SK-N-SH (cell line): ENCODE results near the gene TANGO6. TPM values are rescaled to one million over a fixed set of nuclear protein-coding genes. Genes with fewer than 3 reads are reported as not detected.

Experiments
- CTCF ChIA-PET: fragments of 300-600, 350-600 bp; formaldehyde crosslinking; extraction: SDS; loops from one replicate; lab custom pipeline; 2021; lab: Yijun Ruan, JAX
- POLR2A ChIA-PET: fragments of 350-600 bp; sonication (Branson Sonifier 250); formaldehyde crosslinking; extraction: SDS; loops from one replicate; lab custom pipeline; 2020; ENCODE audit warnings: antibody characterized with exemption, inconsistent platforms; lab: Yijun Ruan, JAX
- DNase-seq: peaks from one replicate; pipeline ENCODE4 v3.0.0; 2012
- H2AFZ ChIP-seq: fragments of 200-600 bp; sonication (generic); 2 replicates; pipeline ENCODE4 v1.8.1; 2016; ENCODE audit warnings: antibody characterized with exemption, mild to moderate bottlenecking, low read depth
- H3F3A ChIP-seq: fragments of 200-600 bp; sonication (generic); replicated peaks from 2 replicates; pipeline ENCODE3; 2016; ENCODE audit warnings: antibody characterized with exemption, mild to moderate bottlenecking; ENCODE audit not compliant: insufficient read depth
- H3K27ac ChIP-seq, 2 experiments: fragments of 200-500 bp in 1 of 2; fragments of 200-600 bp in 1 of 2; sonication (Bioruptor generic) in 1 of 2; sonication (generic), shearing (Covaris generic) in 1 of 2; 2 replicates each; pipeline versions ENCODE4 v1.5.1 to v1.6.1; 2014 to 2016; ENCODE audit warnings: low read depth in 2 of 2, inconsistent platforms in 1 of 2, low read length in 1 of 2, mild to moderate bottlenecking in 1 of 2, mixed read lengths in 1 of 2
- H3K27me3 ChIP-seq: fragments of 200-600 bp; sonication (generic), shearing (Covaris generic); 2 replicates; pipeline ENCODE4 v1.6.1; 2016; ENCODE audit warnings: mixed run types; ENCODE audit not compliant: insufficient read depth
- H3K36me3 ChIP-seq, 2 experiments: fragments of 200-500 bp in 1 of 2; fragments of 200-600 bp in 1 of 2; sonication (Bioruptor generic) in 1 of 2; sonication (generic) in 1 of 2; replicated peaks in 1 of 2; 2 replicates each; pipeline versions ENCODE3 to v1.5.1; 2014 to 2016; ENCODE audit warnings: low read length in 1 of 2, mild to moderate bottlenecking in 1 of 2; ENCODE audit not compliant: insufficient read depth in 2 of 2, control insufficient read depth in 1 of 2
- H3K4me1 ChIP-seq, 2 experiments: fragments of 200-500 bp in 1 of 2; fragments of 200-600 bp in 1 of 2; sonication (Bioruptor generic) in 1 of 2; sonication (generic), shearing (Covaris generic) in 1 of 2; 2 replicates each; pipeline versions ENCODE4 v1.5.1 to v1.6.1; 2014 to 2016; ENCODE audit warnings: low read depth in 1 of 2, low read length in 1 of 2, mixed run types in 1 of 2; ENCODE audit not compliant: insufficient read depth in 2 of 2, control insufficient read depth in 1 of 2
- H3K4me2 ChIP-seq: fragments of 200-600 bp; sonication (generic), shearing (Covaris generic); 2 replicates; pipeline ENCODE4 v1.6.1; 2017; ENCODE audit warnings: mixed run types
- H3K4me3 ChIP-seq, 2 experiments: fragments of 200-500 bp in 1 of 2; fragments of 200-600 bp in 1 of 2; sonication (Bioruptor generic) in 1 of 2; sonication (generic), shearing (Covaris generic) in 1 of 2; 2 replicates each; pipeline versions ENCODE4 v1.5.1 to v1.8.1; 2014 to 2016; ENCODE audit warnings: low read depth in 2 of 2, inconsistent platforms in 1 of 2, low read length in 1 of 2, mild to moderate bottlenecking in 1 of 2, mixed read lengths in 1 of 2, moderate library complexity in 1 of 2
- H3K79me2 ChIP-seq: fragments of 200-600 bp; sonication (generic); 2 replicates; pipeline ENCODE4 v1.8.1; 2017; ENCODE audit warnings: mild to moderate bottlenecking; ENCODE audit not compliant: insufficient read depth
- H3K9ac ChIP-seq: fragments of 200-600 bp; sonication (generic); 2 replicates; pipeline ENCODE4 v1.6.1; 2017; ENCODE audit warnings: mixed run types
- H3K9me2 ChIP-seq: fragments of 200-600 bp; sonication (generic); 2 replicates; pipeline ENCODE4 v1.6.1; 2017; ENCODE audit warnings: mixed run types
- H3K9me3 ChIP-seq: fragments of 200-600 bp; sonication (generic); 2 replicates; pipeline ENCODE4 v1.6.1; 2017; ENCODE audit warnings: mixed run types, mild to moderate bottlenecking, moderate library complexity
- H4K20me1 ChIP-seq: fragments of 200-600 bp; sonication (generic); 2 replicates; pipeline ENCODE4 v1.6.1; 2017; ENCODE audit warnings: mild to moderate bottlenecking, mixed run types; ENCODE audit not compliant: insufficient read depth
- EP300 ChIP-seq, 2 experiments: IDR thresholded peaks; 2 replicates each; pipeline versions ENCODE4 v1.4.0 to v1.6.1; 2012; ENCODE audit warnings: borderline replicate concordance in 1 of 2, low read depth in 1 of 2, low read length in 1 of 2
- EZH2phosphoT487 ChIP-seq: fragments of 200-600 bp; sonication (generic); IDR thresholded peaks from 2 replicates; pipeline ENCODE4 v1.6.1; 2017; ENCODE audit warnings: low read depth, mixed run types, mild to moderate bottlenecking, antibody characterized with exemption, moderate library complexity, borderline replicate concordance
- FOSL2 ChIP-seq: IDR thresholded peaks from 2 replicates; pipeline ENCODE4 v1.4.0; 2012; ENCODE audit warnings: low read depth, mild to moderate bottlenecking, moderate library complexity, borderline replicate concordance
- FOXJ3 ChIP-seq: sonication (generic); formaldehyde crosslinking; IDR thresholded peaks from 2 replicates; pipeline ENCODE4 v1.5.1; 2020; ENCODE audit warnings: mild to moderate bottlenecking, missing genetic modification reagents
- GABPA ChIP-seq: IDR thresholded peaks from 2 replicates; pipeline ENCODE4 v1.4.0; 2012; ENCODE audit warnings: low read depth, mild to moderate bottlenecking
- JUND ChIP-seq: IDR thresholded peaks from 2 replicates; pipeline ENCODE4 v1.4.0; 2012
- MXI1 ChIP-seq: IDR thresholded peaks from 2 replicates; pipeline ENCODE4 v1.6.1; 2012; ENCODE audit warnings: mild to moderate bottlenecking, low read depth, low read length, improper control_type of control experiment
- NFIC ChIP-seq: IDR thresholded peaks from 2 replicates; pipeline ENCODE4 v1.4.0; 2012; ENCODE audit warnings: borderline replicate concordance
- NRF1 ChIP-seq: IDR thresholded peaks from 2 replicates; pipeline ENCODE4 v1.6.1; 2012; ENCODE audit warnings: low read depth, mild to moderate bottlenecking, low read length
- RAD21 ChIP-seq: IDR thresholded peaks from 2 replicates; pipeline ENCODE4 v1.6.1; 2012; ENCODE audit warnings: mild to moderate bottlenecking, low read length
- RFX5 ChIP-seq: IDR thresholded peaks from 2 replicates; pipeline ENCODE4 v1.6.1; 2012; ENCODE audit warnings: mild to moderate bottlenecking, improper control_type of control experiment, low read length
- RXRA ChIP-seq: IDR thresholded peaks from 2 replicates; pipeline ENCODE4 v1.4.0; 2012; ENCODE audit warnings: low read depth, mild to moderate bottlenecking, borderline replicate concordance
- SIN3A ChIP-seq: IDR thresholded peaks from 2 replicates; pipeline ENCODE4 v1.6.1; 2012; ENCODE audit warnings: low read depth, mild to moderate bottlenecking, low read length, moderate library complexity, borderline replicate concordance
- TCF12 ChIP-seq: IDR thresholded peaks from 2 replicates; pipeline ENCODE4 v1.4.0; 2012
- YY1 ChIP-seq: IDR thresholded peaks from 2 replicates; pipeline ENCODE4 v1.4.0; 2012; ENCODE audit warnings: low read depth, mild to moderate bottlenecking
- WGBS: methylation state at CpG from one replicate; pipeline ENCODE4 v1.1.6; 2017; ENCODE audit warnings: low lambda C conversion rate; 5-methylcytosine and 5-hydroxymethylcytosine counted together
- polyA plus RNA-seq, 3 experiments: library from polyadenylated mRNA; depleted of rRNA; stranded (reverse); fragments of >200 nt; gene quantifications; 2 replicates each; pipeline ENCODE4 v1.2.3, GENCODE V29; 2012
- TF ChIP-seq, protein P1 (sequence below): IDR thresholded peaks from 2 replicates; pipeline ENCODE4 v1.4.0; 2012; ENCODE audit warnings: low read depth, borderline replicate concordance
- TF ChIP-seq, protein P2 (sequence below): fragments of 150-350 bp; IDR thresholded peaks from 2 replicates; pipeline ENCODE4 v1.6.1; 2016; ENCODE audit warnings: mild to moderate bottlenecking, low read depth, low read length
- TF ChIP-seq, protein P3 (sequence below): IDR thresholded peaks from 2 replicates; pipeline ENCODE4 v1.6.1; 2012; ENCODE audit warnings: mild to moderate bottlenecking, low read depth, low read length, moderate library complexity
- TF ChIP-seq, protein P4 (sequence below): IDR thresholded peaks from 2 replicates; pipeline ENCODE4 v1.4.0; 2012; ENCODE audit warnings: low read depth

The TANGO6 gene
- polyA plus RNA-seq, 1 of the 3 experiments (the other 2 are of a cell fraction) = 5.5 TPM

DNA sequence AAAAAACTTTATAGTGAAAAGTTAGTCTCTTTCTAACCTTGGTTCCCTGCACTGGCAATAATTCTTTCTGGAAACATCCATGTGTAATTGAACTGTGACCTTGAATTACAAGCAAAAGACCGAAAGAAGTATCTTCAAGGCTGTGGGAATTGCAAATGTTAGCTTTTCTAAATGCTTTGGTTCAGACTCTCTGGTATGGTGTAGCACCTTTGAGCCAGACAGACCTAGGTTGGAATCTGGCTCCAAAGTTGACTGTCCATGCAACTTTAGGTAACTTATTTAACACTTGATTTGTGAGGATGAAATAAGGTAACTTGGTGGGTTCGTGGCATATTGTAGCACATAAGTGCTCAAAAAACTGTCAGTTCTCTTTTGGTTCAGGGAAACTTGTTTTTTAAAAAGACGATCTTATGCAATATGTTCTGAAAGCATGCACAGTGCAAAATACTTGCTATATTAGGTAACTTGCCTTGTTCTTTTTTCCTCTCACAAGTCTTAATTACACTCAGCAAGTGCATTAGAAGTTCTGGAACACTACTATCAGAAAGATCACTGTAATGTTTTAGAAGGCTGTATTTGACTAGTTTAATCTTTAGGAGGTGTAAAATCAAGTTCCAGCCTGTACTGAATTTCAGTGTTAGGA lies 46.3 kb downstream of the TANGO6 start:
- CTCF ChIA-PET = no interaction called here

DNA sequence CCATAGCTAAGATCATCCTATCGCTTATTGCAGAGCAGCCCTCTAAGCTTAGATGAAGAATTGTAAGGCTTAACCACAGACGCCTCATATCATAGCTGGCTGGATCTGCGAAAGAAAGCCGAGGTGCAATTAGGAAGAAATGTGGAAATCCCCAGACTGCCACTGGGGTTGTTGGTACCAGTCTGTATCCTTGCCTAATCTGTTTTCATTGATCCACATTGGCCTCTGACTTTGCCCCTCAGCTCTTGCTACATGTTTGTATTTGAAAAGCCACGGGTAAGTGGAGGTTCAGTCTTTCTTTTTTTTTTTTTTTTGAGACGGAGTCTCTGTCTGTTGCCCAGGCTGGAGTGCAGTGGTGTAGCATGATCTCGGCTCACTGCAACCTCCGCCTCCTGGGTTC lies 48.9 kb downstream of the TANGO6 start:
- no peaks in the 10 kb centered on the region for H3K4me1 ChIP-seq
- H3K79me2 ChIP-seq = no peaks in the 10 kb centered on the region
- H3K4me3 ChIP-seq = no peak overlapping the region
- H3K27me3 ChIP-seq = no peaks in the 10 kb centered on the region
- 94% methylated on average over 8 of the region's 8 CpGs for WGBS
- ChIA-PET CTCF (interaction anchor here (1.3 kb wide), 1 partner anchor 10 kb away, joined by 4 read pairs; no protein-coding TSS in a partner anchor), POLR2A (no interaction called here)
- no peak overlapping the region for H3K9ac ChIP-seq
- H4K20me1 ChIP-seq = no peaks in the 10 kb centered on the region
- no peaks in the 10 kb centered on the region for H3K9me2 ChIP-seq
- no peak for DNase-seq
- H3F3A ChIP-seq = no peaks in the 10 kb centered on the region
- H3K27ac ChIP-seq = no peak overlapping the region
- no peaks in the 10 kb centered on the region for H3K9me3 ChIP-seq
- no peak overlapping the region for H3K4me2 ChIP-seq
- H3K36me3 ChIP-seq = peaks cover 0 to 7% of the 10 kb centered on the region in 2 experiments
- H2AFZ ChIP-seq = no peak overlapping the region
- TF ChIP-seq SIN3A (no peak), NRF1 (no peak), TCF12 (no peak), MXI1 (no peak), EZH2phosphoT487 (no peak), RXRA (no peak), EP300 (IDR thresholded peaks at IDR 0.05; ENCODE audit: borderline replicate concordance in 1 of 2, low read depth in 1 of 2, low read length in 1 of 2) (no peak), RAD21 (no peak), FOXJ3 (no peak), FOSL2 (no peak), JUND (no peak), GABPA (no peak), YY1 (no peak)
- TF ChIP-seq, protein P1, sequence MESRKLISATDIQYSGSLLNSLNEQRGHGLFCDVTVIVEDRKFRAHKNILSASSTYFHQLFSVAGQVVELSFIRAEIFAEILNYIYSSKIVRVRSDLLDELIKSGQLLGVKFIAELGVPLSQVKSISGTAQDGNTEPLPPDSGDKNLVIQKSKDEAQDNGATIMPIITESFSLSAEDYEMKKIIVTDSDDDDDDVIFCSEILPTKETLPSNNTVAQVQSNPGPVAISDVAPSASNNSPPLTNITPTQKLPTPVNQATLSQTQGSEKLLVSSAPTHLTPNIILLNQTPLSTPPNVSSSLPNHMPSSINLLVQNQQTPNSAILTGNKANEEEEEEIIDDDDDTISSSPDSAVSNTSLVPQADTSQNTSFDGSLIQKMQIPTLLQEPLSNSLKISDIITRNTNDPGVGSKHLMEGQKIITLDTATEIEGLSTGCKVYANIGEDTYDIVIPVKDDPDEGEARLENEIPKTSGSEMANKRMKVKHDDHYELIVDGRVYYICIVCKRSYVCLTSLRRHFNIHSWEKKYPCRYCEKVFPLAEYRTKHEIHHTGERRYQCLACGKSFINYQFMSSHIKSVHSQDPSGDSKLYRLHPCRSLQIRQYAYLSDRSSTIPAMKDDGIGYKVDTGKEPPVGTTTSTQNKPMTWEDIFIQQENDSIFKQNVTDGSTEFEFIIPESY = no peak

More for the DNA sequence above, 46.3 kb downstream of the TANGO6 start:
- no peaks in the 10 kb centered on the region for H3K9me2 ChIP-seq
- no peak overlapping the region for H3K27ac ChIP-seq
- no peaks in the 10 kb centered on the region for H3F3A ChIP-seq
- no peaks in the 10 kb centered on the region for H3K4me1 ChIP-seq
- no peak overlapping the region for H3K9ac ChIP-seq
- TF ChIP-seq NFIC (no peak), SIN3A (no peak), FOSL2 (no peak), RFX5 (no peak), GABPA (no peak), FOXJ3 (no peak)
- TF ChIP-seq, protein P2, sequence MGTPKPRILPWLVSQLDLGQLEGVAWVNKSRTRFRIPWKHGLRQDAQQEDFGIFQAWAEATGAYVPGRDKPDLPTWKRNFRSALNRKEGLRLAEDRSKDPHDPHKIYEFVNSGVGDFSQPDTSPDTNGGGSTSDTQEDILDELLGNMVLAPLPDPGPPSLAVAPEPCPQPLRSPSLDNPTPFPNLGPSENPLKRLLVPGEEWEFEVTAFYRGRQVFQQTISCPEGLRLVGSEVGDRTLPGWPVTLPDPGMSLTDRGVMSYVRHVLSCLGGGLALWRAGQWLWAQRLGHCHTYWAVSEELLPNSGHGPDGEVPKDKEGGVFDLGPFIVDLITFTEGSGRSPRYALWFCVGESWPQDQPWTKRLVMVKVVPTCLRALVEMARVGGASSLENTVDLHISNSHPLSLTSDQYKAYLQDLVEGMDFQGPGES = no peak
- TF ChIP-seq, protein P3, sequence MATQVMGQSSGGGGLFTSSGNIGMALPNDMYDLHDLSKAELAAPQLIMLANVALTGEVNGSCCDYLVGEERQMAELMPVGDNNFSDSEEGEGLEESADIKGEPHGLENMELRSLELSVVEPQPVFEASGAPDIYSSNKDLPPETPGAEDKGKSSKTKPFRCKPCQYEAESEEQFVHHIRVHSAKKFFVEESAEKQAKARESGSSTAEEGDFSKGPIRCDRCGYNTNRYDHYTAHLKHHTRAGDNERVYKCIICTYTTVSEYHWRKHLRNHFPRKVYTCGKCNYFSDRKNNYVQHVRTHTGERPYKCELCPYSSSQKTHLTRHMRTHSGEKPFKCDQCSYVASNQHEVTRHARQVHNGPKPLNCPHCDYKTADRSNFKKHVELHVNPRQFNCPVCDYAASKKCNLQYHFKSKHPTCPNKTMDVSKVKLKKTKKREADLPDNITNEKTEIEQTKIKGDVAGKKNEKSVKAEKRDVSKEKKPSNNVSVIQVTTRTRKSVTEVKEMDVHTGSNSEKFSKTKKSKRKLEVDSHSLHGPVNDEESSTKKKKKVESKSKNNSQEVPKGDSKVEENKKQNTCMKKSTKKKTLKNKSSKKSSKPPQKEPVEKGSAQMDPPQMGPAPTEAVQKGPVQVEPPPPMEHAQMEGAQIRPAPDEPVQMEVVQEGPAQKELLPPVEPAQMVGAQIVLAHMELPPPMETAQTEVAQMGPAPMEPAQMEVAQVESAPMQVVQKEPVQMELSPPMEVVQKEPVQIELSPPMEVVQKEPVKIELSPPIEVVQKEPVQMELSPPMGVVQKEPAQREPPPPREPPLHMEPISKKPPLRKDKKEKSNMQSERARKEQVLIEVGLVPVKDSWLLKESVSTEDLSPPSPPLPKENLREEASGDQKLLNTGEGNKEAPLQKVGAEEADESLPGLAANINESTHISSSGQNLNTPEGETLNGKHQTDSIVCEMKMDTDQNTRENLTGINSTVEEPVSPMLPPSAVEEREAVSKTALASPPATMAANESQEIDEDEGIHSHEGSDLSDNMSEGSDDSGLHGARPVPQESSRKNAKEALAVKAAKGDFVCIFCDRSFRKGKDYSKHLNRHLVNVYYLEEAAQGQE = no peak
- TF ChIP-seq, protein P4, sequence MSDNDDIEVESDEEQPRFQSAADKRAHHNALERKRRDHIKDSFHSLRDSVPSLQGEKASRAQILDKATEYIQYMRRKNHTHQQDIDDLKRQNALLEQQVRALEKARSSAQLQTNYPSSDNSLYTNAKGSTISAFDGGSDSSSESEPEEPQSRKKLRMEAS = no peak
- POLR2A ChIA-PET = no interaction called here
- H3K4me3 ChIP-seq = no peak overlapping the region
- H3K9me3 ChIP-seq = no peaks in the 10 kb centered on the region
- H2AFZ ChIP-seq = no peak overlapping the region
- no peak overlapping the region for H3K4me2 ChIP-seq
- DNase-seq = no peak
- H3K79me2 ChIP-seq = no peaks in the 10 kb centered on the region
- no peaks in the 10 kb centered on the region for H3K27me3 ChIP-seq
- no peaks in the 10 kb centered on the region for H4K20me1 ChIP-seq
- WGBS = 89% methylated on average over 3 of the region's 3 CpGs
- peaks cover 0 to 10% of the 10 kb centered on the region in 2 experiments for H3K36me3 ChIP-seq
